ENCODE measurements around the gene THUMPD3.
A peak's percentile ranks its signal among the peaks of the same experiment; 100 is the strongest.

The THUMPD3 gene

DNA sequence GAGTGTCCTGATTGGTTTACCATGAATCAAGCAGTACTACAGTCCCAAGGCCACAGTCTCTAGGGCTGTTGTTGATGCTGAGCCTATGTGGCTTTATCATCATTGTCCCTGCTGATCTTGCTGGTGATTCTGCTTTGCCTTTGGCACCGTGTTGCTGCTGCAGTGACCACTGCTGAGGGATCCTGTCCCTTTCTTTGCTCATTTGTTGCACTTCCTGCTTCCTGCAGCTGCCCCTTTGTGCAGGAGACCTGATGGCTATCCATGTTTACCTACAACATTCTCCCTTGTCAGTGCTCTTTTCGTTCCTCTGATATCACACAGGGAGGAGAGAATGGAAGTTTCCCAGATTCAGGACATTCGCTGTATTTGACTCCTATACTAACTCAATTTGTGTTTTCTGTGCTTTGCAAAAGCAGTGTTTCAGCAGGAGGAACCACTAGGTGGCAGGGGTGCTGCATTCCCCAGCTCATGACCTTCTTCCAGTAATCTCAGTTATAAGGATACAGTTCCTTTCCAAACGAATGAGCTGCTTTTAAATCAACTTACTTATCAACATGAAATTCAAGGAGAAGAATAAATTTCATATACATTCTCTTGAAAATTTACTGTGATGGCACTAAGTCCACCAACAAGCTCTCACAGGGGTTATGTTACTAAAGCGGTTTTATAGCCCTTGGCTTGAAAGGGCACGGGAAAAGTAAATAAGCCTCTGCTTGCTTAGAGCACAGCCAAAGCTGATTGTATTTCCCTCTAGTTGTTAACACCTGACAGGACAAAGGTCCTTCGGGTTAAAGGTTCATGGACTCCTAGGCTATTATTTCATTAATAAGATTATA lies 9.7 kb upstream of the THUMPD3 start:
- DNase-seq: peak in 52 of 58 donors; percentile 1 to 81 (median 40)

DNA sequence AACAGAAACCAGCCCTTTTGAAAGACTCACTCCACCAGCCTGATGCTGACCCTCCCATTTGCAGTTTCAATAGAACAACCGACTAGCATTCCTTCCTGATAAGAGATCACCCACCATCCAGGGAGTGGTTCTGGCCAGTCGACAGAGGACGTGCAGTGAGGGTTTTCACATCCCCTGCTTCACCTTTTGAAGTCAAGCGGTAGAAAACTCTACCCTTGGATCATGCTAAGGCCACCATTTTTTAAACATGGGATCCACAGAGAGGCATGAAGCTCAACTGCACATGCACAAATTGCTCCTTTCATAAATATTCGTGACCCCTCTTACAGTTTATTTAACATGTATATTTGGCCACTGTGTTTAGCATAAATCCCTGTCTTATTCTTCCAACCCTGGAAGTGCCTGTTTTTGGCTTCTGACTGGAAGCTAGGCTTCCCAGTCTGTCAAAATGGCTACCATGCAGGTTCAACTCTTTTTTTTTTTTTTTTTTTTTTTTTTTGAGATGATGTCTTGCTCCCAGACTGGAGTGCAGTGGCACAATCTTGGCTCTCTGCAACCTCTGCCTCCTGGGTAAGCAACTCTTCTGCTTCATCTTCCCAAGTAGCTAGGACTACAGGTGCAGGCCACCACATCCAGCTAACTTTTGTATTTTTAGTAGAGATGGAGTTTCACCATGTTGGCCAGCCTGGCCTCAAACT lies 1.0 kb upstream of the THUMPD3 start:
- no peak for DNase-seq

DNA sequence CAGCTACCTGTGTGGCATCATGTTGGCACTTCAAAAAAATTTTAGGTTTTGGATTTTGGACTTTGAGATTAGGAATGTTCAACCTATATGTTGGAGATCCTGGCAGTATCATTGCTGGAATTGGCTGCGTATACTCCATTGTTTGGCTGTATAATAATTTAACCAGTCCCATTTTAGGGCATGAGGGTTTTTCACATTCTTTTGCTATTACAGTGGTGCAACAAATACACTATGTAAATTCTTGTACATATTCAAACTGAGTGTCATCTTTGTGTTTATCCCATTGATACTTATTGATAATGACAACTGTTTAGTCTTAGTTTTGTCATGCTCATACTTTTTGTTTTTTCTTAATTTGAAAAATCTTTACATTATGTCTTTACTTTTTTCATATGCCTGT lies 6.7 kb downstream of the THUMPD3 start:
- DNase-seq: no peak

DNA sequence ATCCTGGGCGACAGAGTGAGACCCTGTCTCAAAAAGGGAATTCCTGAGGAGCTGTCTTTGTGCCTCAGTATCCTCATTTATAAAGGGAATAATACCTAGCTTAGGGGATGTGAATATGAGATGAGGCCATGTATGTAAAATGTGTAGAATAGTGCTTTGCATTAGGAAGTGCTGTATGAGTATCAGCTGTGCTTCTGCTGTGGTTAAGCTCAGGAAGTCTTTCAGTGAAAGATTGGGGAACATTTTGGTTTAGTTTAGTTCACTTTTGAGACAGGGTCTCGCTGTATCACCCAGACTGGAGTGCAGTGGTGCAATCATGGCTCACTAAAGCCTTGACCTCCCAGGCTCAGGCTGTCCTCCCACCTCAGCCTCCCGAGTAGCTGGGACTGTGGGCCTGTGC lies 10.6 kb downstream of the THUMPD3 start:
- no peak for DNase-seq

DNA sequence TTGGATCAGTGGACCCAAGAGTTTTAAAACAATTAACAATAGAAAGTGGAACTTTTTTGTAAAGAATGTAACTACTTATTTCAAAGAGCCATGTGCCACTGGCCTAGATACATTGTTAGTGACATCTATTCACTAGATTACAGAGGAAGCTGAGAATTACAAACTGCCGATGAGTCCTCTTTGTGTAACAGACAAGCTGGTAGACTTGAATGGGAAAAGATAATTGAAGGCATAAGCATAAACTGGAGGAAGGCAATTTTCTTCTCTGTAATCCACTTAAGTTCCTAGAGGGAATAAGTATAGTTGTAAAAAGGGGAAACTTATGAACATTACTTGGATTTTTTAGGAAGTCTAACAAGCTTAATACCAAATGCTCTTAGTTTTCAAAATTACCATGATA lies 15.1 kb downstream of the THUMPD3 start:
- no peak for DNase-seq

DNA sequence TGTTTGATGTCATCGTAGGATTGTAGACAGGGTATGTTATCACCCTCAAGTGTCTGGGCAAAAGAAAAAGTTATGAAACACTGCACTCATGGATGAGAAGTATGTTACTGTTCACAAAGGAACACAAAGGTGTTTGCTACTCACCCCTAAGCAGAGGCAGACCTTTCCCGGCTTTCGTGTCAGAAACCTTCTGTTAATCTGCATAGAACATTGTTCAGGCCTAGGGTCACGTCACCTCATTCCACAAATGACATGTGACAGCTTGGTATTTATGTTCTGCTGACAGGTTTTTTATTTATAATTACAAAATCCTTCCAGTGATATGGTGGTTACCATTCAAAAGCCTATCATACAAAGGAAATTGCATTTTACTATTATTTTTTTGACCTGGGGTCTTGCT lies 16.5 kb downstream of the THUMPD3 start:
- DNase-seq: no peak

DNA sequence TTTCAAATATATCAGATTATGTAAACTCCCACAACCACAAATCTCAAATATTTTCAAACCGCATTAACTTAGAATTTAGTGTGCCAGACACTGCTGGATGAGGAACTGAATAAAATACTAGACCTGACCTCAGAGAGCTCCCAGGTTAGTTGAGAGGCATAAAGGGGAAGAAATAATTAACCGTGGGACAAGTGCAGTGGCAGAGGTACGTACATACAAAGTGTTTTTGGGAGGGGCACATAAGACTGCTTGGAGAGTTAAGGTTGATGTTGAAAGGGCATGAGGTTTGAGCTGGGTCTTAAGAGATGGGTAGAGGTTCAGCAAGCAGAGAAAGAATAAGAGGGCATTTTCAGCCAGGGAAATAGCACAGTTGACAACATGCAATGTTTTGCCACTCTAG lies 17.2 kb downstream of the THUMPD3 start:
- no peak for DNase-seq

DNA sequence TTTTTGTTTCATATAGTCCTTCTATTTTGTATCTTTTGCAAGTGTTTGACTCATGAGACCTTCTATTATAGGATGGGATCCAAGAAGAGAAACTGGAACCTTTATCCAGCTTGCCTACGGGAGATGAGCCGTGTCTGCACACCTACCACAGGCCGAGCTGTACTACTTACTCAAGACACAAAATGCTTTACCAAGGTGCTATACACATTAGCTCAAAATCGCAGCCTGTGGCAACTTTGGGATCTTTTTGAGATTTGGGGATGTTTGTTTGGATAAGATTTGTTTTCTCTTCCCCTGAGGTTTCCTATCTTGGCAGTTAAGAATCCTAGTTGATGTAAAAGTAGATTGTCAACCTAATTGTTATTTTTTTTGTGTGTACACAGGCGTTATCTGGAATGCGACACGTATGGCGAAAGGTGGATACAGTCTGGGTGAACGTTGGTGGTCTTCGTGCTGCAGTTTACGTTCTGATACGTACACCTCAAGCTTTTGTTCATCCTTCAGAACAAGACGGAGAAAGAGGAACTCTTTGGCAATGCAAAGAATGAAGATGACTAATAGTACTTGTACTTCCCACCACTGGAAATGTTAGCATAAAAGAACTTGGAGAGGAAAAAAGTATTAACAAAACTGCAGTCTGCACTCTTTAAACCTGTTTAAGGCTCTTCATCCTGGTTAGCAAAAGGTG lies 21.4 kb downstream of the THUMPD3 start:
- no peak for DNase-seq

DNA sequence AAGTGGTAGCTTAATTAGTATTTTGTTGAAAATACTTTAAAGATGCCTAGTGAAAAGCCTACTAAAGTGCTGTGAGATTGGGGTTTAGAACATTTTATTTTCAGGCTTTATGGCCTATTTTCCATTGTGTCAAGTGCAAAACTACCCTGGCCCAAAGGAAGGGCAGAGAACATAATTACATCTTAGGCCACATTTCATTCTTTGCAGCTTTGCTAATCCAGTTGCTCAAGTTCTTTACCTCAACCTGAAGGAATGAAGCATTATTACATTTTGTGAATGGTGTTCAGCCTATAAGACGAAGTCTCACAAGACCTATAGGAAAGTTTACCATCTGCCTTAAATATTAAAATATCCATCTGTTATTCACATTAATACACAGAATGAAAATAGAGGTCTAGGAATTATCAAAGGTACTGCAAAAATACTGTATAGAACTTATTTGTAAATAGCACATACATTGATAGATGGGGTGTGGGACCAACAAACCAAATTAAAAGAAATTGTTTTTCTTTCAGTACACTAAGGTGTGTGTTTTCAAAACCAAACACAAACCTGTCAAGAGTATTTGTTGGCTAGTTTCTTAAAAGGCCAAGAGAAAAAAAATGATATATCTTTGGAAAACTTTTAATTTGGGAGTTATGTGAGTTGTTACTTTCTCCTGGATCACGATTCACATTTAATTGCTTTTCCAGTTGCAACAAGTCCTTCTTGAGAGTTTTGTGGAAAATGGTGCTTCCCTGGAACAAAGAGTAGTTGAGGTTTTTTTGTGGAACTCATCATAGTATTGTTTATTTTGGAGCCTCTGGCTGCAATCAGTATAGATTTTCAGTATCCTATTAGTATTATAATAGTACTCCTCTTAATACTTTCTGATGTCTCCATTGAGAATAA lies 22.6 kb downstream of the THUMPD3 start:
- DNase-seq: no peak

DNA sequence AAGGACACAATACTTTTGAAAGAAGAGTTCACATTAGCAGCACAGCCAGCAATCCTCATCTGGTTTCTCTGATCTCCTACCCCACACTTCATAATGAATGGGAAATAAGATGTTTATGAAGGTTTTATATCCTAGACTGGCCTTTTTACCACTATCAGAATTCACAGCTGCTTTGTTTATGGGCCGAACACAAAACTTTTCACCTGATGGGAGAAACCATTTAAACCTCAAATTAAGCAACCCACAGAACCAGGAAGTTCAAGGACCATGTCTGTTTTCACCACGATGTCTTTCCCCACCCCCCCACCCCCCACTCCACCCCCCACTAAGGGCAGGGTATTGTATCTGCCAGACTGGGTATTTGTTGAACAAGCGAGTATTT lies 23.2 kb downstream of the THUMPD3 start:
- no peak for DNase-seq

DNA sequence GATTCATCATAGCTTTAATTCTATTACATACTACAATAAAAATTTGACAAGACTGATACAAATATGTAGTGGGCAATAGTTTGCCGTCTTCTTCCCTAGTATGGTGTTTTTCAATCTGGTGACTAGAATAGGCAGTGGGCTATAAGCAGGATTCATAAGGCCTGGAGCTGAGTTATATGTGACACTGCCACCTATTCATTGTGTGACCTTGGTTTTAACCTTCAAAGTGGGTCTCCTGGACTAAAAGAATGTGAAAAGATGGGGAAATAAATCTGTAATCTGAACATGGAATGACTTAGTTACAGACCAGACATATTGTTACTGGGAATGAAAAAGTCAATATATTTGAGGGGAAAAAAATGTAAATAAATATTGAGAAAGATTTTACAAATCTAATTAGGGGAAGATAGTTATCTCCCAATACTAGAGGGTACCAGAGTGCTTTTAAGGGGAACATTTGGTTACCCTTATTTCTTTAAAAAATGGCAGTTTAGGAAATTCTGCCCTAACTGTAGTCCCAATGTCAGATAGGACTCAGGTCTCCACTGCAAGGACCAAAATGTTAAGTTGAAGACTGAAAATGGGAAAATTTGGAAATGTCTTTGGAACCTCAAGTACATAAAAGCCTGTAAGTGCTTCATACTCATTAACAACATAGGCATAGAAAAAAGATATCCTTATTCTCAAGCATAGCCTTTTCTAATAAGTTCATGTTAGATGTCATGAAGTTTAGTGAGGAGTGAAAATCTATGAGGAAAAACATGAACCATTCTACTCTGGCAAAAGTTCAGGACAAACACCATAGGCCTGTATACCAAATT lies 23.9 kb downstream of the THUMPD3 start:
- DNase-seq: no peak

DNA sequence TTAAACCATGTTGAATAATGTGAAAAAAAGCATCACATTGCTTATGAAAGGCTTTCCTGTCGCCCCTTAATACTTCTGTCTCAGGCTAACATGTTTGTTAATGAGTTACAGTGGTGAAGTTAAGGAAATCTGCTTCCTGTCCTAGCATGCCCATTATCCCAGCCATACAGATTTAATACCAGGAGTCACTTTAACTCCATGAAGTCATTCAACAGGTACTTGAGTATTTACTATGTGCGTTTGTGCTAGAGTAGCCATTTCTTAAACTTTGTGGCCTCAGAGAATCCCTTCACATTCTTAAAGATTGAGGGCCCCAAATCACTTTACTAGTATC lies 24.4 kb downstream of the THUMPD3 start:
- no peak for DNase-seq

DNA sequence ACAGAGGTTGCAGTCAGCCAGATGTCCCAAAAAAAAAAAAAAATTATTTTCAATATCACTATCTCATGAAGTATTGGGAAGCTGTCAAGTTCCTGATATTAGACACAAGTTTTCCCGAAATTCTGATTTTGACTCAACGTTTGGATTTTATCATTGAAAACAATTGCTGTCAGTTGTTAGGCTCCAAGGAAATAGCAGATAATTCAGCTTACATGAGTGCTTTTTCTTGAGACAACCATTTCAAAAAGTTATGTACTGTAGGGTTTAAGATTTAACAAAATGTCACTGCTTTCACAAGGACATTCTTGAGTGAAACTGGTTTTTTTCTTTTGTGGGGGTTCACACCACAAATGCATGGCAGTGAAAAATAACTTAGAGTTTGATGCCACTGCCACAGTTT lies 25.3 kb downstream of the THUMPD3 start:
- DNase-seq: no peak

DNA sequence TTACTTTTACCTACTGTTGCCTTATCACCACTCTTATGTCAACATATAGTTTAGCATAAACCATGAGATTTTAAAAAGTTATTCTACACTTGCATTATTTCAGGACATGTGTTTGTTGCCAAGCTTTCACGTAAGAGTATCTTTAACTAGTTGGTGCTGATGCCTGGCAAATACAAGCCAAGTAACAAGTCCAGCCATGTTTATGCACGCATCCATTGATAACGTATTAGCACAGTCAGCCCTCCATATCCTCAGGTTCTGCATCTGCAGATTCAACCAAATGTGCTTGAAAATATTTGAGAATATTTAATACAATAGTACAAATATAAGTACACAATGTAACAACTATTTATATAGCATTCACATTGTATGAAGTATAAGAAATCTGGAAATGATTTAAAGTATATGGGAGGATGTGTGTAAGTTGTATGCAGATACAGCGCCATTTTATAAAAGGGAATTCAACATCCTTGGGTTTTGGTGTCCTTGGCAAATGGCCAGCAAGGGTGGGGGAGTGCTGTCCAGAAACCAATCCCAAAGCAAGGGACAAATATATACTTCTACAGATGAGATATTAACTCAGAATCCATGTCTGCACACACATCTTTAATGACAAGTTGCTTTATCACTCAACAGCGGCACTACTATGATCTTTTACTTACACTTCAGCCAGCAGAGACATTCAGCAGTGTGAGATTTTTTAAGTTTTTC lies 25.9 kb downstream of the THUMPD3 start:
- DNase-seq: no peak

DNA sequence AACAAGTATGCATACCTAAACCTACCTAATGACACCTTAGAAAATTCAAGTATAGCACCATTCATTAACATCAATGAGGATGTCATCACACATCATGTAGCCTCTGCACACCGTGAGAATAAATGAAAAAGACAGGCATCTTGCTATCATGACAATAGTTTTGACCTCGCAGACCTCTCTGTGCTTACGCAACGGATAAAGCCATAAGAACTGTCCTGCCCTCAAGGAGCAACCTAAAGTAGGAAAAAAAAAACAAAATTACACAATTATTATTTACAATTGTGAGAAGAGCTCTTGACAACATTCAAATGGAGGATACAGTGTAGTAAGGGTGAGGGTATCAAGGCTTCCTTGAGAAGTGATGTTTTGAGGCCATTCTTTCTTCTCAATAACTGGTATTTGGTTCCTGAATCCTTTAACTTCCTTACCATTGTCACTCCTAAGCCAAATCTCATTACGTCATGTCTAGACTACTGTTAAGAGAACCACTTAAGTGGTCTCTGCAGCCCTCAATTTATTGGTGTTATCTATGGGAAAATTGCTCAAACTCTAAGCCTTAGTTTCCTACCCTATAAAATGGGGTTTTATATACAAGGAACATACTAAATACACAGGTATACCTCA lies 27.5 kb downstream of the THUMPD3 start:
- DNase-seq: no peak

DNA sequence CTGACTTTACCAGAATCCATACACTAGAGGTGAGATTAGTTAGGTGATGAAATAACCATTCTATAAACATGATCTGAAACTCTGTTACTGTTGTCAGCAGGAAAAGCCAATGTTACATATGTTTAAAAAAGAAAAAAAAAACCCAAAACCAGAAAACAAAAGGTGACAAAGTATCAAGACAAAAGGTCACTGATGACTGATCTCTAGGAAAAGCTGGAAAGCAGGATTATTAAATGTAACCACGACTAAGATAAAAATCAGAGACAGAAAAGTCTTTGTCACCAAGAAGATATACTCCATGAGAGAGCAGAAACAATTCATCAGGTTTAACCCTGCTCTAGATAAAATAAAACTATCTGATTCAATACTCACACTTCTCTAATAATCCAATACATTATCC lies 29.2 kb downstream of the THUMPD3 start:
- no peak for DNase-seq

DNA sequence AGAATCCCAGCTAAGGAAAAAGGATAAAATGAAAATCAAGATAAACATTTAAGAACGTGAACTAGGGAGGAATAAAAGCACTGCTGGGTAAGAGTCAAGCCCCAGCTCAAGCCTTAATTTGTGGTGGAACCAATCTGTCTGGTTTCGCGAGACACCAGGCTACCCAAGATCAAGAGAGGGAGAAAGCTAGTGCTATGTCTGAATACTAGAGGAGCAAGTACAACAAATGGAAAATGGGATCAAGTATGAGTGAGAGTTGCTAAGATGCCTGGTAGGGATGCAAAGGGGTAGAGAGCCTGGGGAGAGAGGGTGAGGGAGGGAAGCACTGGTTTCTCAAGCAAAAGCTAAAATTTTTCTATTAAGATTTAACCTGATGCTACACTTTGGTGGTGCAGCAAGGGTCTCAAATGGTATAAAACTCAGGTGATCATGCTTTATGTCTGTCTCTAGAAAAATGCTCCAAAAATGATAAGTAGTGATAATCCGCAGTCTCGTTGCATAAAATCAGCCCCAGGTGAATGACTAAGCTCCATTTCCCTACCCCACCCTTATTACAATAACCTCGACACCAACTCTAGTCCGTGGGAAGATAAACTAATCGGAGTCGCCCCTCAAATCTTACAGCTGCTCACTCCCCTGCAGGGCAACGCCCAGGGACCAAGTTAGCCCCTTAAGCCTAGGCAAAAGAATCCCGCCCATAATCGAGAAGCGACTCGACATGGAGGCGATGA lies 32.9 kb downstream of the THUMPD3 start:
- no peak for DNase-seq

DNA sequence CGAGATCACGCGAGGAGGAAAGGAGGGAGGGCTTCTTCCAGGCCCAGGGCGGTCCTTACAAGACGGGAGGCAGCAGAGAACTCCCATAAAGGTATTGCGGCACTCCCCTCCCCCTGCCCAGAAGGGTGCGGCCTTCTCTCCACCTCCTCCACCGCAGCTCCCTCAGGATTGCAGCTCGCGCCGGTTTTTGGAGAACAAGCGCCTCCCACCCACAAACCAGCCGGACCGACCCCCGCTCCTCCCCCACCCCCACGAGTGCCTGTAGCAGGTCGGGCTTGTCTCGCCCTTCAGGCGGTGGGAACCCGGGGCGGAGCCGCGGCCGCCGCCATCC lies 33.4 kb downstream of the THUMPD3 start:
- peak in 23 of 58 donors; percentile 41 to 95 (median 82) for DNase-seq
